Aorta (tissue), 5 donors: ENCODE data around the gene LGR5. TPM values are rescaled to one million over a fixed set of nuclear protein-coding genes. Genes with fewer than 3 reads are reported as not detected.

Source experiments
- ATAC-seq: fragments of 200-7000 bp; cut with Tn5 transposase; one replicate; pipeline ENCODE4 v1.9.1; 2022; ENCODE audit warnings: moderate library complexity; ENCODE audit not compliant: low FRiP score
- DNase-seq, 2 donors: peaks; one replicate each; pipeline ENCODE4 v3.0.0-alpha.2; 2020
- H3K27ac ChIP-seq, 2 donors: one replicate each; pipeline ENCODE4 v1.5.1; 2013; ENCODE audit warnings: low read length in 2 of 2, mild to moderate bottlenecking in 2 of 2, moderate library complexity in 2 of 2, control low read depth in 1 of 2, inconsistent platforms in 1 of 2, low read depth in 1 of 2
- H3K27me3 ChIP-seq, 2 donors: one replicate each; pipeline ENCODE4 v1.6.1; 2013; ENCODE audit warnings: control low read depth in 1 of 2, low read length in 1 of 2, mild to moderate bottlenecking in 1 of 2, moderate library complexity in 1 of 2; ENCODE audit not compliant: insufficient read depth in 2 of 2, control insufficient read depth in 1 of 2
- H3K36me3 ChIP-seq, 2 donors: one replicate each; pipeline ENCODE4 v1.6.1; 2013; ENCODE audit warnings: control low read depth in 1 of 2, low read length in 1 of 2, mild to moderate bottlenecking in 1 of 2; ENCODE audit not compliant: insufficient read depth in 2 of 2, control insufficient read depth in 1 of 2
- H3K4me1 ChIP-seq, 2 donors: one replicate each; pipeline ENCODE4 v1.6.1; 2013; ENCODE audit warnings: low read length in 2 of 2, control low read depth in 1 of 2, mild to moderate bottlenecking in 1 of 2, moderate library complexity in 1 of 2; ENCODE audit not compliant: insufficient read depth in 2 of 2, control insufficient read depth in 1 of 2
- H3K4me3 ChIP-seq, 2 donors: one replicate each; pipeline ENCODE4 v1.5.1; 2013; ENCODE audit warnings: low read length in 2 of 2, control low read depth in 1 of 2, mild to moderate bottlenecking in 1 of 2
- H3K9me3 ChIP-seq: one replicate; pipeline ENCODE4 v1.6.1; 2013; ENCODE audit warnings: mild to moderate bottlenecking, low read length; ENCODE audit not compliant: control insufficient read depth
- WGBS, 2 donors: extraction: QIAGEN DNeasy Blood & Tissue Kit; methylation state at CpG; one replicate each; pipeline ENCODE4 v1.1.7; 2013; 5-methylcytosine and 5-hydroxymethylcytosine counted together
- intact Hi-C, 2 donors: fragments of 100-400 bp; cut with DNase I; formaldehyde crosslinking; loops; one replicate each; pipeline versions ENCODE4 v1.14.2 to v1.15.0; 2022
- polyA plus RNA-seq, 2 donors: library from polyadenylated mRNA; stranded (reverse); fragments of 200-250 nt; gene quantifications; one replicate each; pipeline ENCODE4 v1.2.3, GENCODE V29; 2013
- total RNA-seq, 2 donors: library from RNA; stranded (reverse); fragmentation: NEBNext Ultra II Directional; extraction: Animal tissue kit (Norgen Biotek cat#: 25700); gene quantifications; one replicate each; pipeline ENCODE4 v1.2.1, GENCODE V29; 2021
- donor health status: healthy with polysubstance abuse.
- donor health status: Bipolar disorder and iron deficiency.
- donor health status: DM: no; HTN: no; CAD: no.
- donor health status: DM: no; HTN: no; CAD: no.
- donor health status: DM: yes; HTN: yes; CAD: no.

LGR5 gene
- total and polyA plus RNA-seq, 4 donors, result 0.10 to 1.6 (median 0.57) TPM

DNA sequence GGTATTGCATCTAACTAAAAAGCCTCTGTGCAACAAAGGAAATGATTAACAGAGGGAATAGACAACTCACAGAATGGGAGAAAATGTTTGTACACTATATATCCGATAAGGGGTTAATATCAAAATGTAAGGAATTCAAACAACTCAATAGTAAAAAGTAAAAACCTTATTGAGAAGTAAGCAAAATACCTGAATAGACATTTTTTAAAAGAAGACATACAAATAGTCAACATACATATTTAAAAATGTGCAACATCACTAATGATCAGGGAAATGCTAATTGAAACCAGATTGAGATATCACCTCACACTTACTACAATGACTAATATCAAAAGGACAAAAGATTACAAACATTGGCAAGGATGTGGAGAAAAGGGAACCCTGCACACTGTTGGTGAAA, 31.9 kb upstream of the LGR5 start:
- no peaks in the 10 kb centered on the region for H3K4me1 ChIP-seq
- ATAC-seq, result no peak
- H3K36me3 ChIP-seq, result no peaks in the 10 kb centered on the region
- DNase-seq, result no peak
- no peak overlapping the region for H3K4me3 ChIP-seq
- intact Hi-C loops, result no loop called here
- no peaks in the 10 kb centered on the region for H3K9me3 ChIP-seq
- 88 to 95% methylated on average over 1 of the region's 1 CpG for WGBS, 2 donors
- no peak overlapping the region for H3K27ac ChIP-seq
- no peaks in the 10 kb centered on the region for H3K27me3 ChIP-seq

GRCh38 chr12:71410844-71411243, 28.8 kb upstream of the LGR5 start:
- ATAC-seq (no peak), DNase-seq (no peak)
- Histone ChIP-seq H3K27ac (no peak overlapping the region), H3K4me3 (no peak overlapping the region), H3K9me3 (no peaks in the 10 kb centered on the region), H3K27me3 (no peaks in the 10 kb centered on the region), H3K36me3 (no peaks in the 10 kb centered on the region), H3K4me1 (no peaks in the 10 kb centered on the region)
- intact Hi-C loops, result loop anchor here (10.0 kb wide), 3 partner anchors 144 to 344 kb away; partner anchors contain the start of gene RAB21 (in 1 of the 2)

- H3K27me3 ChIP-seq, result no peaks in the 10 kb centered on the region
- H3K36me3 ChIP-seq, result no peaks in the 10 kb centered on the region
- H3K27ac ChIP-seq, result no peak overlapping the region
- H3K4me3 ChIP-seq, result no peak overlapping the region
- H3K4me1 ChIP-seq, result no peaks in the 10 kb centered on the region
- H3K9me3 ChIP-seq, result no peaks in the 10 kb centered on the region
- intact Hi-C loops, result loop anchor here (10.0 kb wide), 3 partner anchors 143 to 343 kb away; partner anchors contain the start of gene RAB21 (in 1 of the 2)
- no peak for ATAC-seq
- no peak for DNase-seq
- 93 to 99% methylated on average over 1 of the region's 1 CpG for WGBS, 2 donors
Measured at GRCh38 chr12:71411635-71412034, 28.0 kb upstream of the LGR5 start.

DNA sequence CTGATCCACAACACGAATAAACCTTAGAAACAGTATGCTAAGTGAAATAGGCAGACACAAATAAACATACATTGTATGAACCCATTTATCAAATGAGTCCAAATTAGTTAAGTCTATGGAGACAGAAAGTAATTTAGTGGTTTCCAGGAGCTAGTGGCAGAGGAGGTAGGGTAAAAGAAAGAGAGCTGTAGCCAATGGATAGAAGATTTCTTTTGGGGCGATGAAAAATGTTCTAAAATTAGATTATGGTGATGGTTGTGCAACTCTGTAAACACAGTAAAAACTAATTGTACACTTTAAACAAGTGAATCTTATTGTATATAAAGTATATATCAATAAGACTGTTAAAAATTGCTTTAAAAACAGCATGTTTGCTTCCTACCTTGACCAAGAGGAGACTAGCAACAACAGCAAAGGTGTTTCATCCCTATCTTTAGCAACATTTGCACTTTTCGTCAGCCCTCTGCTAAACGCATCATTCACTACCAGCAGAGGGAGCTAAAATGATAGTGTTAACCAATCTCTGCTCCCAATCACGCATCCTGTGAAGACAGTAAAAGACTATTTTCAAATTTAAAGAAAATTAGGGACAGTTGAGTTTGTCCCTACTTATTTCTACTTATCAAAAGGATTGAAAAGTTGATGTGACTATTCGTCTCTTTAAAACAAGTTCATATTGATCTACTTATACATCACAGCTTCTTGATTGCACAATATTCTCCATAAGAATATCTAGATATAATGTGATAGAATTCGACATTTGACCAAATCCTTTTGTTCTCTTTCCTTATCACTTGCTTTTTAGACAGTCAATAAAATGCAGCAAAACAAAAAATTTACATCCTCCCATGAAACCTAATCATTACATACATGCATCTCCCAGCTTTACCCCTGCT, 24.0 kb upstream of the LGR5 start:
- no peak overlapping the region for H3K27ac ChIP-seq
- ATAC-seq (no peak), DNase-seq (no peak)
- H3K36me3 ChIP-seq, result no peaks in the 10 kb centered on the region
- no peaks in the 10 kb centered on the region for H3K4me1 ChIP-seq
- H3K4me3 ChIP-seq, result no peak overlapping the region
- WGBS, 2 donors, result 16% methylated on average over 7 of the region's 7 CpGs
- H3K9me3 ChIP-seq, result no peaks in the 10 kb centered on the region
- no peaks in the 10 kb centered on the region for H3K27me3 ChIP-seq
- intact Hi-C loops, result loop anchor here (5.0 to 10.0 kb wide), 5 partner anchors 137 to 339 kb away; partner anchors contain the start of gene RAB21 (in 1 of the 2)

- intact Hi-C loops, result loop anchor here (5.0 to 10.0 kb wide), 5 partner anchors 135 to 338 kb away; partner anchors contain the start of gene RAB21 (in 1 of the 2)
- Histone ChIP-seq H3K4me1 (no peaks in the 10 kb centered on the region), H3K27ac (no peak overlapping the region), H3K27me3 (no peaks in the 10 kb centered on the region), H3K9me3 (no peaks in the 10 kb centered on the region), H3K36me3 (no peaks in the 10 kb centered on the region), H3K4me3 (no peak overlapping the region)
- no peak for ATAC-seq
- DNase-seq, result no peak
- WGBS, 2 donors, result 93% methylated on average over 3 of the region's 3 CpGs
Measured at GRCh38 chr12:71417181-71417580, 22.4 kb upstream of the LGR5 start.

DNA sequence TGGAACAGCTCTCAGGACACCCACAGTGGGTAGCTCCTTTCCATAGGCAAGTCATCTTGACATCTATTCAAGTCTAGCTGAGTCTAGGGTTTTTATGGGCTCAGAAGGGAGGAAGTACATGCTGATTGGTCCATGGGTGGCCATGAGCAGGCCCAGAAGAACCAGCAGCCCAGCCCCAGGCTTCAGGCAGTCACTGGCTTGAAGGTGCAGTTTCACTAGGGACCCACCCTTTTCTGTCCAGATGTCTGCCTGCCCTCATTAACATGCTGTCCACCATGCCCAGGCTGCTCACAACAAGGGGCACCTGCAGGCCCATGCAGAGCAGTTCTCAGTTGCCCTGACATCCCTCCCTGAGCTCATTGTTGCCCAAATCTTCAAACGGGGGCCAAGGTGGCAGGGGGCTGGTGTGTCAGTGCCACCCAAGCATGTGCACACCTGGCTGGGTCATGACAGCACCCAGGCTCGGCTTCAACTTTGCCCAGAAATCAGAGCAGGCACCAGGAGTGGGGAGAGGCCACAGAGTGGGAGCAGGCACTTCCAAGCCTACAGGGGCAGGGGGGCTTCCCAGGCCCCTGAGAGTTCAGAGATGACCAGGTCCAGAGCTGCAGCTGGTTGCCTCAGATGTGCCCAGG, 18.7 kb upstream of the LGR5 start:
- H3K4me3 ChIP-seq, result no peak overlapping the region
- H3K36me3 ChIP-seq, result no peaks in the 10 kb centered on the region
- no peaks in the 10 kb centered on the region for H3K27me3 ChIP-seq
- H3K4me1 ChIP-seq, result no peaks in the 10 kb centered on the region
- no peaks in the 10 kb centered on the region for H3K9me3 ChIP-seq
- no peak for ATAC-seq
- no peak overlapping the region for H3K27ac ChIP-seq
- intact Hi-C loops, result no loop called here
- DNase-seq, result peak in 1 of 2 donors; percentile 55
- 86 to 90% methylated on average over 2 of the region's 2 CpGs for WGBS, 2 donors

DNA sequence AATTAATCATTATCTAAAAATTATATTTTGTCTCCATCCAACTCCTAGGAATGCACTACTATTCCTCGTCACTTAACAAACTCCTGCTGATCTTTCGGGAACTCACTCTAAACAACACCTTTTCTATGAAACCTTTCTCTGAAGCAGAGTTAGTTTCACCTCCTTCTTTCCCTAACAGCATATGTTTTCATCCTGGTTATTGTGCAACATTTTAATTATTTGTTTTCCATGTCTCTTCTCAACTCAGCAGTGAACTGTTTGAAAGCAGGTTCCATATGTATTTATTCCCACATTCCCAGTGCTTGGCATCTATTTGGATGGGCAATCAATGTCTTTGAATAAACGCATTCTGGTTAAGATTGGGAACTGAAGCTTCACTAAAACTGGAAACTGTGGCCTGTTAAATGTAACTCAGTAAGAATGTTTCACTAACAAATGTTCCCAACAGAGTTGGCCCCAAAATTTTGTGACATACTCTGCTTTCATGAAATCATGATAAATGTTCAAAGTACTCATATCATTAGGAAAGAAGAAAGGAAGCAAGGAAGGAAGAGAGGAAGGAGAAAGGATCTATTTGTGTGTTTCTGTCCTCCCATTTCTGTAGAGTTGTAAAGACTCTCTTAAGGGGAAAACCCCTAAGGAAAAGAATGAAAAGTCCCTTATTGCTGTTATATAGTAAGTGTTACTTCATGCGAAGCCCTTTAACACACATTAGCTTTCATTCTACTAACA, 13.9 kb upstream of the LGR5 start:
- no peaks in the 10 kb centered on the region for H3K36me3 ChIP-seq
- H3K4me1 ChIP-seq, result no peaks in the 10 kb centered on the region
- H3K4me3 ChIP-seq, result no peak overlapping the region
- intact Hi-C loops, result no loop called here
- no peak for ATAC-seq
- DNase-seq, result no peak
- H3K27ac ChIP-seq, result no peak overlapping the region
- H3K27me3 ChIP-seq, result no peaks in the 10 kb centered on the region
- H3K9me3 ChIP-seq, result no peaks in the 10 kb centered on the region
- 90 to 92% methylated on average over 4 of the region's 4 CpGs for WGBS, 2 donors

- Histone ChIP-seq H3K4me3 (no peak overlapping the region), H3K9me3 (no peaks in the 10 kb centered on the region), H3K27ac (no peak overlapping the region), H3K27me3 (no peaks in the 10 kb centered on the region), H3K36me3 (no peaks in the 10 kb centered on the region), H3K4me1 (no peaks in the 10 kb centered on the region)
- WGBS, 2 donors, result 51 to 53% methylated on average over 3 of the region's 3 CpGs
- DNase-seq, result no peak
- intact Hi-C loops, result no loop called here
- ATAC-seq, result no peak
Measured at GRCh38 chr12:71426300-71427047, 13.1 kb upstream of the LGR5 start.
